HUES6 (cell line): Measurements from ENCODE around the gene UACA.
"Not testable (repeated sequence)": the region's sequence is repeated elsewhere in the genome, so short reads cannot be mapped to it uniquely, and the experiment has no call there.

Experiments used
- H3K27ac ChIP-seq: 2 replicates; pipeline ENCODE4 v1.7.0; 2013; ENCODE audit warnings: low read depth, mild to moderate bottlenecking, low read length, inconsistent platforms
- H3K27me3 ChIP-seq: 2 replicates; pipeline ENCODE4 v1.6.1; 2013; ENCODE audit warnings: low read length; ENCODE audit not compliant: control insufficient read depth, insufficient read depth
- H3K36me3 ChIP-seq: 2 replicates; pipeline ENCODE4 v1.6.1; 2013; ENCODE audit warnings: low read length; ENCODE audit not compliant: control insufficient read depth, insufficient read depth
- H3K4me1 ChIP-seq: 2 replicates; pipeline ENCODE4 v1.6.1; 2013; ENCODE audit warnings: low read length; ENCODE audit not compliant: control insufficient read depth, insufficient read depth
- H3K4me3 ChIP-seq: 2 replicates; pipeline ENCODE4 v1.5.1; 2013; ENCODE audit warnings: low read depth, low read length
- H3K9ac ChIP-seq: one replicate; pipeline ENCODE4 v1.6.1; 2013; ENCODE audit warnings: mild to moderate bottlenecking, low read length
- H3K9me3 ChIP-seq: 2 replicates; pipeline ENCODE4 v1.6.1; 2013; ENCODE audit warnings: low read depth, low read length; ENCODE audit not compliant: control insufficient read depth, insufficient read depth

UACA gene

GRCh38 chr15:70763120-70763949 is at the start of gene UACA:
Gene UACA (minus strand): TSS chr15:70763558. CDS start chr15:70763407, 151 bp downstream.
- peaks cover 25% of the 10 kb centered on the region for H3K4me1 ChIP-seq
- H3K4me3 ChIP-seq: peak within 1 kb of the TSS; percentile 90
- H3K36me3 ChIP-seq: no peaks in the 10 kb centered on the region
- H3K27me3 ChIP-seq: peaks cover 4% of the 10 kb centered on the region; the same call in 1 of the 2 replicates
- peak within 1 kb of the TSS; percentile 43; the same call in 1 of the 2 replicates for H3K27ac ChIP-seq
- H3K9ac ChIP-seq: peak within 1 kb of the TSS; percentile 82
- H3K9me3 ChIP-seq: no peaks in the 10 kb centered on the region

- no peak overlapping the region for H3K4me3 ChIP-seq
- no peaks in the 10 kb centered on the region for H3K27me3 ChIP-seq
- H3K4me1 ChIP-seq: 0 out of 2 replicates have a peak, but pooled peaks cover 7% of the 10 kb centered on the region
- no peak overlapping the region for H3K27ac ChIP-seq
- H3K36me3 ChIP-seq: no peaks in the 10 kb centered on the region
- H3K9ac ChIP-seq: no peak overlapping the region
- no peaks in the 10 kb centered on the region for H3K9me3 ChIP-seq
These were observed 49.5 kb upstream of the UACA start for GRCh38 chr15:70812827-70813364.

- no peak overlapping the region for H3K4me3 ChIP-seq
- no peak overlapping the region for H3K27ac ChIP-seq
- no peaks in the 10 kb centered on the region for H3K9me3 ChIP-seq
- H3K4me1 ChIP-seq: 0 out of 2 replicates have a peak, but pooled peaks cover 7% of the 10 kb centered on the region
- H3K9ac ChIP-seq: no peak overlapping the region
- H3K27me3 ChIP-seq: no peaks in the 10 kb centered on the region
- no peaks in the 10 kb centered on the region for H3K36me3 ChIP-seq
These were observed 47.7 kb upstream of the UACA start for GRCh38 chr15:70810916-70811578.

- H3K4me1 ChIP-seq: no peaks in the 10 kb centered on the region
- H3K9me3 ChIP-seq: no peaks in the 10 kb centered on the region
- no peaks in the 10 kb centered on the region for H3K36me3 ChIP-seq
- H3K27ac ChIP-seq: no peak overlapping the region
- H3K9ac ChIP-seq: no peak overlapping the region
- no peak overlapping the region for H3K4me3 ChIP-seq
- no peaks in the 10 kb centered on the region for H3K27me3 ChIP-seq
These were observed 43.8 kb upstream of the UACA start for GRCh38 chr15:70806992-70807712.

- not testable (repeated sequence) for H3K36me3 ChIP-seq, H3K9ac ChIP-seq, H3K27ac ChIP-seq, H3K27me3 ChIP-seq, H3K4me1 ChIP-seq, H3K9me3 ChIP-seq, H3K4me3 ChIP-seq
These were observed 41.0 kb upstream of the UACA start for GRCh38 chr15:70804388-70804787.

- H3K9ac ChIP-seq: no peak overlapping the region
- no peaks in the 10 kb centered on the region for H3K27me3 ChIP-seq
- no peaks in the 10 kb centered on the region for H3K9me3 ChIP-seq
- no peaks in the 10 kb centered on the region for H3K36me3 ChIP-seq
- no peak overlapping the region for H3K27ac ChIP-seq
- H3K4me1 ChIP-seq: no peaks in the 10 kb centered on the region
- H3K4me3 ChIP-seq: no peak overlapping the region
These were observed 39.3 kb upstream of the UACA start for GRCh38 chr15:70802629-70803028.

- no peak overlapping the region for H3K27ac ChIP-seq
- no peak overlapping the region for H3K9ac ChIP-seq
- no peaks in the 10 kb centered on the region for H3K9me3 ChIP-seq
- no peak overlapping the region for H3K4me3 ChIP-seq
- H3K36me3 ChIP-seq: no peaks in the 10 kb centered on the region
- H3K4me1 ChIP-seq: no peaks in the 10 kb centered on the region
- H3K27me3 ChIP-seq: no peaks in the 10 kb centered on the region
These were observed 37.8 kb upstream of the UACA start for GRCh38 chr15:70801109-70801508.

GRCh38 chr15:70799667-70800450 is 36.5 kb upstream of the UACA start:
- no peaks in the 10 kb centered on the region for H3K9me3 ChIP-seq
- H3K9ac ChIP-seq: no peak overlapping the region
- no peak overlapping the region for H3K27ac ChIP-seq
- no peaks in the 10 kb centered on the region for H3K36me3 ChIP-seq
- H3K4me1 ChIP-seq: no peaks in the 10 kb centered on the region
- no peak overlapping the region for H3K4me3 ChIP-seq
- no peaks in the 10 kb centered on the region for H3K27me3 ChIP-seq

- Histone ChIP-seq H3K9ac (no peak overlapping the region), H3K27me3 (no peaks in the 10 kb centered on the region), H3K27ac (no peak overlapping the region), H3K4me1 (no peaks in the 10 kb centered on the region), H3K9me3 (no peaks in the 10 kb centered on the region), H3K36me3 (no peaks in the 10 kb centered on the region), H3K4me3 (no peak overlapping the region)
These were observed 34.1 kb upstream of the UACA start for GRCh38 chr15:70797464-70797863.

GRCh38 chr15:70796516-70797310 is 33.4 kb upstream of the UACA start:
- H3K27ac ChIP-seq: no peak overlapping the region
- H3K9ac ChIP-seq: no peak overlapping the region
- no peaks in the 10 kb centered on the region for H3K36me3 ChIP-seq
- no peaks in the 10 kb centered on the region for H3K4me1 ChIP-seq
- H3K27me3 ChIP-seq: no peaks in the 10 kb centered on the region
- no peaks in the 10 kb centered on the region for H3K9me3 ChIP-seq
- H3K4me3 ChIP-seq: no peak overlapping the region
